Mesendoderm (in vitro differentiated cells): ENCODE results near the gene DDX49.
"Not testable (repeated sequence)": the region's sequence is repeated elsewhere in the genome, so short reads cannot be mapped to it uniquely, and the experiment has no call there.

Experiments
- DNase-seq: peaks from one replicate; pipeline ENCODE4 v3.0.0; 2013
- H2AK5ac ChIP-seq: 2 replicates; pipeline ENCODE4 v1.6.1; 2013; ENCODE audit warnings: low read length, inconsistent platforms
- H2BK120ac ChIP-seq: 2 replicates; pipeline ENCODE4 v1.6.1; 2013; ENCODE audit warnings: low read depth, mild to moderate bottlenecking, low read length, moderate library complexity, mixed read lengths
- H2BK15ac ChIP-seq: replicated peaks from 2 replicates; pipeline ENCODE4 v1.6.1; 2013; ENCODE audit warnings: low read depth, mild to moderate bottlenecking, moderate library complexity
- H2BK5ac ChIP-seq: 2 replicates; pipeline ENCODE4 v1.6.1; 2013; ENCODE audit warnings: low read length, inconsistent platforms
- H3K18ac ChIP-seq: 2 replicates; pipeline ENCODE4 v1.6.1; 2013; ENCODE audit warnings: mild to moderate bottlenecking, low read length, mixed read lengths
- H3K23ac ChIP-seq: one replicate; pipeline ENCODE4 v1.6.1; 2013; ENCODE audit warnings: low read length
- H3K27ac ChIP-seq: 2 replicates; pipeline ENCODE4 v1.5.1; 2013; ENCODE audit warnings: low read depth, mild to moderate bottlenecking, inconsistent platforms, low read length, moderate library complexity
- H3K27me3 ChIP-seq: 2 replicates; pipeline ENCODE4 v1.6.1; 2013; ENCODE audit warnings: low read length, control low read depth, mild to moderate bottlenecking, inconsistent platforms; ENCODE audit not compliant: insufficient read depth, poor library complexity
- H3K36me3 ChIP-seq: 2 replicates; pipeline ENCODE4 v1.6.1; 2013; ENCODE audit warnings: low read length, inconsistent platforms; ENCODE audit not compliant: control insufficient read depth, insufficient read depth
- H3K4ac ChIP-seq: one replicate; pipeline ENCODE4 v1.6.1; 2013; ENCODE audit warnings: low read depth, mild to moderate bottlenecking, low read length, moderate library complexity
- H3K4me1 ChIP-seq: 2 replicates; pipeline ENCODE4 v1.6.1; 2013; ENCODE audit warnings: low read depth, low read length, inconsistent platforms; ENCODE audit not compliant: control insufficient read depth
- H3K4me2 ChIP-seq: 2 replicates; pipeline ENCODE4 v1.6.1; 2013; ENCODE audit warnings: low read length
- H3K4me3 ChIP-seq: 2 replicates; pipeline ENCODE4 v1.5.1; 2013; ENCODE audit warnings: mild to moderate bottlenecking, low read length
- H3K56ac ChIP-seq: one replicate; pipeline ENCODE4 v1.6.1; 2013; ENCODE audit warnings: low read length
- H3K79me1 ChIP-seq: 2 replicates; pipeline ENCODE4 v1.6.1; 2013; ENCODE audit warnings: low read length, inconsistent platforms
- H3K79me2 ChIP-seq: 2 replicates; pipeline ENCODE4 v1.6.1; 2013; ENCODE audit warnings: mild to moderate bottlenecking, low read length; ENCODE audit not compliant: control insufficient read depth, insufficient read depth
- H3K9ac ChIP-seq: 2 replicates; pipeline ENCODE4 v1.6.1; 2013; ENCODE audit warnings: low read length, inconsistent platforms
- H4K5ac ChIP-seq: one replicate; pipeline ENCODE4 v1.6.1; 2013; ENCODE audit warnings: low read length
- H4K8ac ChIP-seq: one replicate; pipeline ENCODE4 v1.6.1; 2013; ENCODE audit warnings: low read depth, mild to moderate bottlenecking, control low read depth, low read length, moderate library complexity
- WGBS: extraction: QIAGEN DNeasy Blood & Tissue Kit; methylation state at CpG from one replicate; pipeline ENCODE4 v1.1.7; 2013; ENCODE audit warnings: low lambda C conversion rate, missing lambda C conversion rate; ENCODE audit not compliant: insufficient coverage; ENCODE audit errors: extremely low coverage; 5-methylcytosine and 5-hydroxymethylcytosine counted together

The DDX49 gene

GRCh38 chr19:18915639-18916038, 3.9 kb upstream of the DDX49 start:
- Histone ChIP-seq H3K4me1 (peaks cover 1% of the 10 kb centered on the region), H3K79me1 (peaks cover 19% of the 10 kb centered on the region), H3K56ac (no peak overlapping the region), H2AK5ac (no peak overlapping the region), H3K79me2 (peaks cover 22% of the 10 kb centered on the region), H2BK120ac (no peak overlapping the region), H3K27me3 (no peaks in the 10 kb centered on the region), H3K4ac (no peak overlapping the region), H4K8ac (no peak overlapping the region), H3K27ac (no peak overlapping the region), H3K18ac (no peak overlapping the region), H2BK5ac (no peak overlapping the region), H3K23ac (no peak overlapping the region), H4K5ac (no peak overlapping the region), H3K4me3 (no peak overlapping the region), H3K36me3 (peaks cover 4% of the 10 kb centered on the region), H2BK15ac (no peak overlapping the region), H3K9ac (no peak overlapping the region), H3K4me2 (no peak overlapping the region)
- no CpG with 5 or more reads among the region's 5 CpGs for WGBS
- DNase-seq, result peak; percentile 75

- H3K27ac ChIP-seq, H3K4me3 ChIP-seq, H4K5ac ChIP-seq, H3K56ac ChIP-seq, H2BK15ac ChIP-seq, H3K23ac ChIP-seq, H3K27me3 ChIP-seq, H2AK5ac ChIP-seq, H2BK5ac ChIP-seq, H3K4me1 ChIP-seq, H3K4me2 ChIP-seq, DNase-seq, H3K18ac ChIP-seq, H3K36me3 ChIP-seq, H4K8ac ChIP-seq, H3K4ac ChIP-seq, H3K9ac ChIP-seq, H2BK120ac ChIP-seq: not testable (repeated sequence)
- H3K79me2 ChIP-seq, result peaks cover 24% of the 10 kb centered on the region
- whole genome bisulfite sequencing, result no CpG with 5 or more reads among the region's 9 CpGs
- peaks cover 21% of the 10 kb centered on the region for H3K79me1 ChIP-seq
These were observed 1.9 kb upstream of the DDX49 start for GRCh38 chr19:18917593-18917992.

- no peak overlapping the region for H3K27ac ChIP-seq
- peaks cover 1% of the 10 kb centered on the region for H3K4me1 ChIP-seq
- no peak for DNase-seq
- peak overlapping the region; percentile 30 for H4K8ac ChIP-seq
- peak overlapping the region; percentile 75 for H3K9ac ChIP-seq
- peaks cover 21% of the 10 kb centered on the region for H3K79me1 ChIP-seq
- H3K27me3 ChIP-seq, result no peaks in the 10 kb centered on the region
- peak overlapping the region; percentile 14 for H2AK5ac ChIP-seq
- no peak overlapping the region for H3K23ac ChIP-seq
- no peak overlapping the region for H3K4ac ChIP-seq
- no peak overlapping the region for H2BK120ac ChIP-seq
- peak overlapping the region; percentile 85 for H3K56ac ChIP-seq
- no peak overlapping the region for H2BK15ac ChIP-seq
- H2BK5ac ChIP-seq, result no peak overlapping the region
- H3K18ac ChIP-seq, result no peak overlapping the region
- H3K79me2 ChIP-seq, result peaks cover 24% of the 10 kb centered on the region
- peak overlapping the region; percentile 75 for H3K4me2 ChIP-seq
- H4K5ac ChIP-seq, result no peak overlapping the region
- peak overlapping the region; percentile 91 for H3K4me3 ChIP-seq
- H3K36me3 ChIP-seq, result peaks cover 8% of the 10 kb centered on the region
- WGBS, result no CpG with 5 or more reads among the region's 15 CpGs
These were observed 342 bp downstream of the DDX49 start for GRCh38 chr19:18919900-18920214.

- H3K79me1 ChIP-seq, result peaks cover 19% of the 10 kb centered on the region
These were observed 885 bp downstream of the DDX49 start for GRCh38 chr19:18920400-18920799.

GRCh38 chr19:18921593-18921992, 2.1 kb downstream of the DDX49 start:
- Histone ChIP-seq H3K4me2 (no peak overlapping the region), H2BK5ac (no peak overlapping the region), H3K36me3 (peaks cover 11% of the 10 kb centered on the region), H3K79me2 (peaks cover 22% of the 10 kb centered on the region), H3K4me1 (peaks cover 1% of the 10 kb centered on the region), H3K9ac (no peak overlapping the region), H3K27me3 (no peaks in the 10 kb centered on the region), H3K4me3 (no peak overlapping the region), H2AK5ac (no peak overlapping the region), H3K18ac (no peak overlapping the region), H3K23ac (no peak overlapping the region), H2BK15ac (no peak overlapping the region), H3K79me1 (peaks cover 18% of the 10 kb centered on the region), H3K4ac (no peak overlapping the region), H3K27ac (no peak overlapping the region), H3K56ac (no peak overlapping the region), H2BK120ac (no peak overlapping the region), H4K5ac (no peak overlapping the region), H4K8ac (no peak overlapping the region)
- no CpG with 5 or more reads among the region's 17 CpGs for WGBS
- no peak for DNase-seq

More at GRCh38 chr19:18920400-18920799, 885 bp downstream of the DDX49 start:
- H3K4ac ChIP-seq, result no peak overlapping the region
- H3K23ac ChIP-seq, result no peak overlapping the region
- H4K5ac ChIP-seq, result no peak overlapping the region
- DNase-seq, result no peak
- H3K79me2 ChIP-seq, result peaks cover 23% of the 10 kb centered on the region
- H3K27ac ChIP-seq, result no peak overlapping the region
- H2BK120ac ChIP-seq, result no peak overlapping the region
- no peak overlapping the region for H2BK15ac ChIP-seq
- H2BK5ac ChIP-seq, result no peak overlapping the region
- H3K36me3 ChIP-seq, result peaks cover 8% of the 10 kb centered on the region
- no peak overlapping the region for H4K8ac ChIP-seq
- H3K18ac ChIP-seq, result no peak overlapping the region
- peak overlapping the region; percentile 75 for H3K4me2 ChIP-seq
- H3K4me3 ChIP-seq, result peak overlapping the region; percentile 91
- no peaks in the 10 kb centered on the region for H3K27me3 ChIP-seq
- peak overlapping the region; percentile 85 for H3K56ac ChIP-seq
- H2AK5ac ChIP-seq, result no peak overlapping the region
- H3K4me1 ChIP-seq, result peaks cover 1% of the 10 kb centered on the region
- WGBS, result no CpG with 5 or more reads among the region's 9 CpGs
- H3K9ac ChIP-seq, result peak overlapping the region; percentile 75

GRCh38 chr19:18922228-18922985, 2.9 kb downstream of the DDX49 start:
- H4K5ac ChIP-seq, result no peak overlapping the region
- H3K27ac ChIP-seq, result no peak overlapping the region
- no peak overlapping the region for H2BK5ac ChIP-seq
- WGBS, result no CpG with 5 or more reads among the region's 29 CpGs
- no peak overlapping the region for H2AK5ac ChIP-seq
- no peak for DNase-seq
- H3K9ac ChIP-seq, result no peak overlapping the region
- H3K4me1 ChIP-seq, result peaks cover 1% of the 10 kb centered on the region
- H3K23ac ChIP-seq, result no peak overlapping the region
- no peak overlapping the region for H2BK15ac ChIP-seq
- no peak overlapping the region for H3K18ac ChIP-seq
- peaks cover 22% of the 10 kb centered on the region for H3K79me2 ChIP-seq
- H3K36me3 ChIP-seq, result peaks cover 11% of the 10 kb centered on the region
- no peak overlapping the region for H3K4ac ChIP-seq
- H3K79me1 ChIP-seq, result peaks cover 18% of the 10 kb centered on the region
- no peak overlapping the region for H2BK120ac ChIP-seq
- H3K4me3 ChIP-seq, result no peak overlapping the region
- H4K8ac ChIP-seq, result no peak overlapping the region
- no peak overlapping the region for H3K56ac ChIP-seq
- no peak overlapping the region for H3K4me2 ChIP-seq
- no peaks in the 10 kb centered on the region for H3K27me3 ChIP-seq
